Measurements from ENCODE around the gene PKD2L1.
A peak's percentile ranks its signal among the peaks of the same experiment; 100 is the strongest.

PKD2L1 gene

GRCh38 chr10:100353770-100354485, 23.9 kb upstream of the PKD2L1 start:
- no peak for DNase-seq (ENCODE audit: low read depth in 2 of 2)
- H3K4me3 ChIP-seq (replicated peaks in 1 of 2; ENCODE audit: low read depth in 2 of 2, low read length in 2 of 2) = no peak overlapping the region
- TF ChIP-seq, protein P1, sequence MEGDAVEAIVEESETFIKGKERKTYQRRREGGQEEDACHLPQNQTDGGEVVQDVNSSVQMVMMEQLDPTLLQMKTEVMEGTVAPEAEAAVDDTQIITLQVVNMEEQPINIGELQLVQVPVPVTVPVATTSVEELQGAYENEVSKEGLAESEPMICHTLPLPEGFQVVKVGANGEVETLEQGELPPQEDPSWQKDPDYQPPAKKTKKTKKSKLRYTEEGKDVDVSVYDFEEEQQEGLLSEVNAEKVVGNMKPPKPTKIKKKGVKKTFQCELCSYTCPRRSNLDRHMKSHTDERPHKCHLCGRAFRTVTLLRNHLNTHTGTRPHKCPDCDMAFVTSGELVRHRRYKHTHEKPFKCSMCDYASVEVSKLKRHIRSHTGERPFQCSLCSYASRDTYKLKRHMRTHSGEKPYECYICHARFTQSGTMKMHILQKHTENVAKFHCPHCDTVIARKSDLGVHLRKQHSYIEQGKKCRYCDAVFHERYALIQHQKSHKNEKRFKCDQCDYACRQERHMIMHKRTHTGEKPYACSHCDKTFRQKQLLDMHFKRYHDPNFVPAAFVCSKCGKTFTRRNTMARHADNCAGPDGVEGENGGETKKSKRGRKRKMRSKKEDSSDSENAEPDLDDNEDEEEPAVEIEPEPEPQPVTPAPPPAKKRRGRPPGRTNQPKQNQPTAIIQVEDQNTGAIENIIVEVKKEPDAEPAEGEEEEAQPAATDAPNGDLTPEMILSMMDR (IDR thresholded peaks at IDR 0.05; ENCODE audit: low read depth, low read length) = no peak

DNA sequence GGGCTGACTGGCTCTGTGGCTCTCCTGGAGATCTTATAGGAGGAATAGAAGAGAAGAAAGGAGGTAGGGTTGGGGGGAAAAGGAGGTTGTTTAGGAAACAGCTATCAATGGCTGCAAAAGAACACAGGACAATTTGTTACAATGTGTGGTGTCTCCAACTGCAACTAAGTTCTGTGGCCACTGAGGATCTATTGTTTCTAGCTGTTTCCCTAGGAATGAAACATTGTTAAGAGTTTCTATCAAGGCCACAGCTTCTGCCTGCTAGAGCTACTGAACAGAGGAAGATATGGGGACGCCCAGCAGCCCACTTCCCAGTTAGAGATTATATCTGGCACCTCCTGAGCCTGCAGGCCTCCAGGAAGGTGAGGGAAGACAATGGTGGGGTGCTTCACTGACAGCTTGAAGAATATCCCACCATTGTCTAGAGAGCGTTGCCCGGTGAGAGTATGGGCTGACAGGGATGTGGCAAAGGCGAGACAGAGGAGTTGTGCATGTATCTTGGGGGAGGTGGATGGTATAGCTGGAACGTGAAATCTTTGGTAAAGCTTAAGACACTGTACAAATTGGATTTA, 21.0 kb upstream of the PKD2L1 start:
- peak overlapping the region; percentile 93 to 95 for H3K4me3 ChIP-seq (replicated peaks in 1 of 2; ENCODE audit: low read depth in 2 of 2, low read length in 2 of 2)
- DNase-seq (ENCODE audit: low read depth in 2 of 2) = no peak
- TF ChIP-seq, protein P1 (IDR thresholded peaks at IDR 0.05; ENCODE audit: low read depth, low read length) = no peak

- H3K4me3 ChIP-seq (replicated peaks in 1 of 2; ENCODE audit: low read depth in 2 of 2, low read length in 2 of 2) = peak overlapping the region; percentile 93 to 95
- DNase-seq (ENCODE audit: low read depth in 2 of 2) = no peak
- TF ChIP-seq, protein P1 (IDR thresholded peaks at IDR 0.05; ENCODE audit: low read depth, low read length) = no peak
Observed at GRCh38 chr10:100349672-100350071, 19.6 kb upstream of the PKD2L1 start.

DNA sequence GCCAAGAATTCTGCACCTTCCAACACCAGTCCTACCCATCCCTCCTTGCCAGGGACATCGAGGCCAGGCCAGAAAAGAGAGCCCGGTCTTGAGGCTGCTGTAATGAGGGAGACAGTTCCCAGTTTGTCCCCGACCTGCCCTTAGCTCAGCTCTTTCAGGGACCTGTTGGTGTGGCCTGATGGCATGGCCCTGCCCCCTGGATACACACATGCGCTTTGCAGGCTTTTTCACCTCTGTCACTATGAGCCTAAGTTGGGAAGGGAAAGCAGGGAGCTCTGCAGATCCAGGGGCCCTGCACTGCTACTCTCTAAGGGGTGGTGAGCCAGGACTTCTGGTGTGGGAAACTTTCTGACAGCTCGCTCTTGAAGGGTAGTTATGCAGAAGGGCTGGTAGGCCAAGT, 19.1 kb upstream of the PKD2L1 start:
- TF ChIP-seq, protein P1 (IDR thresholded peaks at IDR 0.05; ENCODE audit: low read depth, low read length) = no peak
- DNase-seq (ENCODE audit: low read depth in 2 of 2) = no peak
- H3K4me3 ChIP-seq (replicated peaks in 1 of 2; ENCODE audit: low read depth in 2 of 2, low read length in 2 of 2) = peak overlapping the region; percentile 93 to 95

DNA sequence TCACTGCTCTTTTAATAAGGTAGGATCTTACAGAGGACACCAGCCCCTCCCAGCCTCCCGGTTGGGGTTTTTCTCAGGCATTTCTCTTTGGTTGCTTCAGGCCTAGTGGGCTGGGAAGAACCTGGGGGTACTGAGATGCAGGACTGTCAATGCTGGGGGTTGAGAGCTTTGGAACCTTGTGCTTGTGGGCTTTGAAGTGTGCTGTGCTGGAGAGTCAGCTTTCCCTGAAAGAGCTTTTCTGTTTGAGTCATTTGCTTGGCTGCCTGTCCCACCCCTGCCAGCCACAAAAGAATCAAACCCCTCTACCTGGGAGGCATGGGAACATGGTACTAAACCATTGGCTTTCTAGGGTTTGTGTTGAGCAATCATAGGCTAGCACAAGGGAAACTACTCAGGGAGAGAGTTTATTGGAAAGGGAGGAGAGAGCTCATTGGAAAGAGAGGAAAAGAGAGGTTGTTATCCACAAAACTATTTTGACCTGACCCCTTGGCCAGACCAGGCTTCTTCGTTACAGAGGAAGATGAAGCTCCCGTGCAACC, 18.4 kb upstream of the PKD2L1 start:
- H3K4me3 ChIP-seq (replicated peaks in 1 of 2; ENCODE audit: low read depth in 2 of 2, low read length in 2 of 2) = peak overlapping the region; percentile 93 to 95
- DNase-seq (ENCODE audit: low read depth in 2 of 2) = no peak
- TF ChIP-seq, protein P1 (IDR thresholded peaks at IDR 0.05; ENCODE audit: low read depth, low read length) = no peak

DNA sequence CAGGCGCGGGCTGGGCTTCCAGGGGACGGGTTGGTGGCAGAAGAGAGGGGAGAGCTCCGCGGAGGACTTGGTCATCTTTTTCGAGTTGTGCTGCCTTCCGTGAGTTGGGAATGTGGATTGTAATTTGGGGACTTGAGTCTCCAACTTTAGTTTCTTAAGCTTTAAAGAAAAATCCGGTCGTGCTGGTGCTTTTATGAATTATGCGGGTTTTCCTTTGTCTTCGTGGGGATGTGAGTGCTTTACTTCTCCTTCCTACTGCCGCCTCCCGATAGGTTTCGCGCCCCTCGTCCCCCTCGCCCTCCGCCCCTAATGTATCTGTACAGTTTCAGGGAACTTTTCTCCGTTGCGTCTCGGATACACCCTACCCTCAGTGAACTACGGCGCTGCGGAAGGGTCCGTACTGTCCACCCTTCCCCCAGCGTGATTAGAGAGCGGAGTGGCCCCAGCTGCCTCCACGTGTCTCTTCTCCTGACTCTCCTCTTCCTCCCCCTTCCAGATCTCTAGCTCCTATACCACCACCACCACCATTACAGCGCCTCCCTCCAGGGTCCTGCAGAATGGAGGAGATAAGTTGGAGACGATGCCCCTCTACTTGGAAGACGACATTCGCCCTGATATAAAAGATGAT, 17.7 kb upstream of the PKD2L1 start:
- peak overlapping the region; percentile 93 to 95 for H3K4me3 ChIP-seq (replicated peaks in 1 of 2; ENCODE audit: low read depth in 2 of 2, low read length in 2 of 2)
- TF ChIP-seq, protein P1 (IDR thresholded peaks at IDR 0.05; ENCODE audit: low read depth, low read length) = no peak
- no peak for DNase-seq (ENCODE audit: low read depth in 2 of 2)
